NCI-H526 treated with DMSO at 0.1 percent for 48 hours (cell line): Measurements from ENCODE around the gene ARL17A.
"Not testable (repeated sequence)": the region's sequence is repeated elsewhere in the genome, so short reads cannot be mapped to it uniquely, and the experiment has no call there.

Experiments used
- DNase-seq: peaks from one replicate; lab custom pipeline; 2025; lab: John Stamatoyannopoulos, UW

The ARL17A gene

DNA sequence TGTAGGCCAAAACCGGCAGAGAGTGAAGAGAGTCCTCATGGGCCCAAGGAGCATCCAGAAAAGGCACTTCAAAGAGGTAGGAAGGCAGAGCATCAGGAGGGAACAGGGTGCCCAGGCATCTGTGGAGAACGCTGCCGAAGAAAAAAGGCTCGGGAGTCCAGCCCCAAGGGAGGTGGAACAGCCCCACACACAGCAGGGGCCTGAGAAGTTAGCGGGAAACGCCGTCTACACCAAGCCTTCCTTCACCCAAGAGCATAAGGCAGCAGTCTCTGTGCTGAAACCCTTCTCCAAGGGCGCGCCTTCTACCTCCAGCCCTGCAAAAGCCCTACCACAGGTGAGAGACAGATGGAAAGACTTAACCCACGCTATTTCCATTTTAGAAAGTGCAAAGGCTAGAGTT is 30.9 kb downstream of the ARL17A start:
- DNase-seq = not testable (repeated sequence)

DNA sequence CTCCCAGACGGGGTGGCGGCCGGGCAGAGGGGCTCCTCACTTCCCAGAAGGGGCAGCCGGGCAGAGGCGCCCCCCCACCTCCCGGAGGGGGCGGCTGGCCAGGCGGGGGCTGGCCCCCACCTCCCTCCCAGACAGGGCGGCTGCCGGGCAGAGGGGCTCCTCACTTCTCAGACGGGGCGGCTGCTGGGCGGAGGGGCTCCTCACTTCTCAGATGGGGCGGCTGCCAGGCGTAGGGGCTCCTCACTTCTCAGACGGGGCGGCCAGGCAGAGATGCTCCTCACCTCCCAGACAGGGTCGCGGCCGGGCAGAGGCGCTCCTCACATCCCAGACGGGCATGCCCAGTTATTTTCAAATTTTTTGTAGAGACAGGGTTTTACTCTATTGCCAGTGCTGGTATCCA is 44.8 kb downstream of the ARL17A start:
- not testable (repeated sequence) for DNase-seq

DNA sequence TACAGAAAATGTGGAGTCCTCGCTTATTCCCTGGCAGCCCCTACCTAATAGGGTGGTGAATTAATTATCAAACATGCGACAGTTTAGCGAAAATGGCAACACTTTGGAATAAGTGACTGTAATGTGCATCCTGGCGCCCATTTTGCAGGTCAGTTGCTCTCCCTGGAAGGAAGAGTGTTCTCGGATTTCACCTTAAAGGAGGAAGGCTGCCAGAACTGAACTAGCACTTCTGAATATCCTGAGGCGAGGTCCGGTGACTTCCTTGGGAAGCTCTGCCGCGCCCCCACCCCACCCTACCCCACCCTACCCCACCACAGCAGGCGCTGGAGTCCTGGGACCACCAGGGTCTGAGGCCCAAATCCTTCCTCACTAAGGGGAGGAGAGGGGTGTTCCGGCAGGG is 67.3 kb downstream of the ARL17A start, which contains the start of gene LRRC37A2:
TSS of gene LRRC37A2 (plus strand) at position 301 of the 400 bp plus-strand sequence. CDS start 245 bp downstream, outside the sequence.
- DNase-seq = not testable (repeated sequence)

DNA sequence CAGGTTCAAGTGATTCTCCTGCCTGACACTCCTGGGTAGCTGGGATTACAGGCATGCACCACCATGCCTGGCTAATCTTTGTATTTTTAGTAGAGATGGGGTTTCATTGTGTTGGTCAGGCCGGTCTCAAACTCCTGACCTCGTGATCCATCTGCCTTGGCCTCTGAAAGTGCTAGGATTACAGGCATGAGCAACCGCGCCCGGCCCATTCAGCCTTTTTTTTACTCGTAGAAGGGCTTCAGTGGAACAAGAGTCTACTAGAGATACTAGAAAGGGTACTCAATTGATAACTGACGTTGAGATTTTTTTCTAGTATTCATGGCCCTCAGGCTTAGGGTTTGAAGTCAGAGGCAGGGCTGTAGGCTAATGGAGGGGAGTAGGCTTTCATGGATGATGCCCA is 73.6 kb downstream of the ARL17A start:
- DNase-seq = not testable (repeated sequence)

DNA sequence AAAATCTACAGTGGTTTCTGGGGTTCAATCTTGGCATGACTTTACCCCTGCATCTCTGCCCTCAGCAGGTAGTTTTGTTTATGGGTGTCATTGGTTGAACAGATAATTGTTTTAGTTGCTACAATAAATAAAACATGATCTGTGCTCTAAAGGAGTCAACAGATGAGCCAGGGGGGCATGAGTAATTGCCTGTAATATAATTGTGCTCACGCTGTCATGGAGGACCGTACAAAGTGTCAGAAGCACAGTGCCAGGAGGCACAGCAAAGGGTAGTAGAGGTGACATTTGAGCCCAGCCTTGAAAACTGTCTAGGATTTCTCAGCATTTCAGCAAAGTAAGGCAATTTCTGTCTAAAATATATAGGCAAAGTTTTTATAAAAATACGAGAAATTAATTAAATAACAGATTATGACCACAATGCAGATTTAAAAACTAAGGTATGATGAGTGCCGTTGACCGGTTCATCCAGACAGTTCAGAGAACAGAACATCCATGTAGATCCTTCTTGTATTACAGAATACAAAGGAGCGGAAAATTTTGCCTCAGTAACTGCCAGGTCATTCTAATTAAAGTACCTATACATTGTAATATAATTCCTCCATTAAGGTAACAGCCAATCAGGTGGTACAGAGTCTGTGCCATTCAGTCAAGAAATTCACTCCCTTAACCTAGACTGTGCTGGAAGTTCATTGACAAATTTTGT is 79.9 kb downstream of the ARL17A start:
- DNase-seq = not testable (repeated sequence)

DNA sequence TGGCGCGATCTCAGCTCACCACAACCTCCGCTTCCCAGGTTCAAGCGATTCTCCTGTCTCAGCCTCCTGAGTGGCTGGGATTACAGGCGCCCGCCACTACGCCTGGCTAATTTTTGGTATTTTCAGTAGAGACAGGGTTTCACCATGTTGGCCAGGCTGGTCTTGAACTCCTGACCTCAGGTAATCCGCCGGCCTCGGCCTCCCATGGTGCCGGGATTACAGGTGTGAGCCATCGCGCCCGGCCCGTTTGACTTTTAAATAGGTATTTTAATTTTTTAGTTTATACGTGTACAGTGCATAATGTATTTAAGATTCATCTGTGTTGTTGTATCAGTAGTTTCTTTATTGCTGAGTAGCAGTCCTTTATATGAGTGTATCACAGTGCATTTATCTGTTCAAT is 87.5 kb downstream of the ARL17A start:
- not testable (repeated sequence) for DNase-seq

DNA sequence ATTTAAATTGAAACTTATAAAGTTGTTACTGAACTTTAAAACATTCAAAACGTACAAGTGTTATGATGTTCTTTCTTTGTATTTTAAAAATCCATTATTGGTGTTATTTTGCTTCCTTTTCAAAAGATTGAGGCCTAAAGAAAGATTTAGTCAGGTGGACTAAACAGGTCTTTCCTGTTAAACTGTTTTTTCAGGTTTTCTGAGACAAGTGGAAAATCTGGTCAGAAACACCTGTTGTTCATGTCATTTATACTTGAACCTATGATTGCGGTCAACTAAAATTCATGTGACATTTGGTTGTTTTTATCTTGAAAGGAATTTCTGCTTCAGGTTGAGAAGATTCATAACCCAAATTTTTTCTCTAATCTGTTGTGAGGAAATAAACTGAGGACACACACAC is 98.2 kb downstream of the ARL17A start:
- not testable (repeated sequence) for DNase-seq

DNA sequence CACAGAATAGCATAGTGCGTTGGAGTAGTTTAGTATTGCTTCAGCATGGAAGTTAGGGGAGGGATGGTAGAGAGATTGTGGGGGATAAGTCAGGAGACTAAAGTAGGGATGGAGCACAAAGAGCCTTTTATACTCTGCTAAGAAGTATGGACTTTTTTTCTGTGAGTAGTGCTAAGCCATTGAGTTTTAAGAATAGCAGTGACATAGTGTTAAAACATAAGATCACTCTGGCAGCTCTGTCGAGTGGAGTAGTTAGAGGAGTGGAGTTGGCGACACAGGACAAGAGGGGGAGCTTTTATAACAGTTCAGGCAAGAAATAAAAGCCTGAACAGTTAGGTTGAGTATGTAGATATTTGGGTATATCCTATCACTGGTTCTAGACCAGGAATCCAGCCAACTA is 100.7 kb downstream of the ARL17A start:
- not testable (repeated sequence) for DNase-seq

DNA sequence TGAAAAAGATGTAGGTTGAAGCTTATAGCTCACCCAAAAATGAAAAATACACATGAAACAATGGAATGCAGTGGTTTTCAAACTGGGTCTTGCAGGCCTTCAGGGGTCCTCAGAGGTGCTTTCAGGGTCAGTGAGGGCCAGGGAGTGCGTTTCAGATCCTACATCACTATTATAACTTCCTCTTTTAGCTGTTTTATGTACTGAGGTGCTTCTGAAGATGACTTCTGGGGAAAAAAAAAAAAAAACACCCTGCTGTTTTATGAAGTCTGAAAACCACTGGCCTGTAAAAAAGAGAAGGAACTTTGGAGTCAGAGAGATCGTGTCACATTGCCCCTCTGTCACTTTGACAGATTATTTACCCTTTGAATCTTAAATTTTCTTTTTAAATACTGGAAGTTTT is 103.9 kb downstream of the ARL17A start:
- not testable (repeated sequence) for DNase-seq

DNA sequence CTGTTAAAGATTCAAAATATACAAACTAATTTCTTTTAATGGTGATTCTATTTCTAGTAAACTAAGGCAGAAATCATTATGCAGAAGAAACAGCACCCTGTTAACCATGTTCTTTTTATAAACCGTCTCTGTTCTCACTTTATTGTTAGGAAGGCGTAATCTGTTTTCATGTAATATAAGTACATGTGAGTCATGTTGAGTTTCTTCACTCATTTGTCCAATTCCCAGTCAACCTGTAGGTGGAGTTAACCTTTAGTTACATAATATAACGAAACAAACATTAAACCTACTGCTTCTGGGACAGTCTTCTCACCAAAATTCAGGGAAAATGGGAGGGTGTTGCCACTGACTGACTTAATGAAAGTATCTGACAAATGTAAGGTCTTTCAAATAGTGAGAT is 105.0 kb downstream of the ARL17A start:
- not testable (repeated sequence) for DNase-seq

DNA sequence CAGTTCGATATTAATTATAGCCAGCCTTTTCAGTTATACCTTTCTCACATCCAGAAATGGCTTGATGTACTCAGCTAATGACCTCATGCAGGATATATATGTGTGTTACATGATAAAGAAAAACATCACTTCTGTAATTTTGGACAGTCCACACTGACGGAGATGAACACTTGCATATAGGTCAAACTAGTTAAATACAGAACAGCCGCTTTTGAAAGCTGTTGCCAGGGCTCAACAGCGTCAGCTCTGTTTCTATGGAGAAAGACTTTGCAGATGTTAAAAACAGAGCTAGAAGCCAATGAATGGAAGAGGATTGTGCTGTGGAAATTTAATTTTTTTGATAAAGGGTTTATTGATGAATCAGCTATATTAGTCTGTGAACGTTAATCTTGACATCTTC is 111.9 kb downstream of the ARL17A start:
- DNase-seq = not testable (repeated sequence)
